ENCODE results near the gene CD46. TPM values are rescaled to one million over a fixed set of nuclear protein-coding genes. Genes with fewer than 3 reads are reported as not detected.
"Not testable (repeated sequence)": the region's sequence is repeated elsewhere in the genome, so short reads cannot be mapped to it uniquely, and the experiment has no call there.

CD46 gene
- polyA plus RNA-seq, 1 donor from 2014 or later = 393 TPM

DNA sequence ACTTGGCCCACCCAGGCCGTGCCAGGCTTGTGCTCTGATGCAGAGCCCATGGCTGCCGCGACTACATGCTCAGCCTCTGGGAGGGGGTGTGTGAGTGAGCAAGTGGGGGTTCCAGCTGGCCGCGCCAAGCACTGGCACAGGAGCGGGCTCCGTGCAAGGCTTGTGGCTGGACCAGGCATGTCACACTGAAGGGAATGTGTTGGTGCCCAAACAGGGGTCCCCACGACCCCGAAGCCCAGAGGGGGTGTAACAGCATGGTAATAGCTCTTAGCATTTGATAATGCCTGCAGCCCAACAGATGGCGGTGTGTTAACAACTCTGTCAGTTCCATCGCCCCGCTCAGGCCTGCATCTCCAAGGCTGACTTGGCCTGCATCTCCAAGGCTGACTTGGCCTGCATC, 38.3 kb upstream of the CD46 start:
- H3F3A ChIP-seq (ENCODE audit: insufficient read depth, low read length, poor library complexity, severe bottlenecking) = no peaks in the 10 kb centered on the region
- no peaks in the 10 kb centered on the region for H3K27me3 ChIP-seq (ENCODE audit: insufficient read depth, low read depth, low read length)
- no peak overlapping the region for H3K27ac ChIP-seq (ENCODE audit: low read length)
- H3K9ac ChIP-seq (ENCODE audit: low read length) = no peak overlapping the region
- no peaks in the 10 kb centered on the region for H4K20me1 ChIP-seq (ENCODE audit: insufficient read depth)
- no peak overlapping the region for H3K4me2 ChIP-seq (ENCODE audit: low read length)
- no peaks in the 10 kb centered on the region for H3K79me2 ChIP-seq (replicated peaks; ENCODE audit: insufficient read depth, low read length)
- H3K9me2 ChIP-seq (ENCODE audit: insufficient read depth, low read length) = no peaks in the 10 kb centered on the region
- H3K9me3 ChIP-seq (ENCODE audit: low read length) = no peaks in the 10 kb centered on the region
- no peak overlapping the region for H3K4me3 ChIP-seq (ENCODE audit: low read length)
- TF ChIP-seq EZH2 (IDR thresholded peaks at IDR 0.05; ENCODE audit: borderline replicate concordance, insufficient read depth, low read length, poor library complexity, severe bottlenecking) (no peak), POLR2AphosphoS5 (IDR thresholded peaks at IDR 0.05) (no peak), RAD21 (conservative IDR thresholded peaks at IDR 0.05) (no peak), EP300 (conservative IDR thresholded peaks at IDR 0.05; ENCODE audit: poor library complexity, severe bottlenecking) (no peak), SMC3 (conservative IDR thresholded peaks at IDR 0.05; ENCODE audit: poor library complexity) (no peak), MXI1 (conservative IDR thresholded peaks at IDR 0.05; ENCODE audit: poor library complexity, severe bottlenecking) (no peak), TAF1 (IDR thresholded peaks at IDR 0.05; ENCODE audit: low read depth) (no peak)
- TF ChIP-seq, protein P1, sequence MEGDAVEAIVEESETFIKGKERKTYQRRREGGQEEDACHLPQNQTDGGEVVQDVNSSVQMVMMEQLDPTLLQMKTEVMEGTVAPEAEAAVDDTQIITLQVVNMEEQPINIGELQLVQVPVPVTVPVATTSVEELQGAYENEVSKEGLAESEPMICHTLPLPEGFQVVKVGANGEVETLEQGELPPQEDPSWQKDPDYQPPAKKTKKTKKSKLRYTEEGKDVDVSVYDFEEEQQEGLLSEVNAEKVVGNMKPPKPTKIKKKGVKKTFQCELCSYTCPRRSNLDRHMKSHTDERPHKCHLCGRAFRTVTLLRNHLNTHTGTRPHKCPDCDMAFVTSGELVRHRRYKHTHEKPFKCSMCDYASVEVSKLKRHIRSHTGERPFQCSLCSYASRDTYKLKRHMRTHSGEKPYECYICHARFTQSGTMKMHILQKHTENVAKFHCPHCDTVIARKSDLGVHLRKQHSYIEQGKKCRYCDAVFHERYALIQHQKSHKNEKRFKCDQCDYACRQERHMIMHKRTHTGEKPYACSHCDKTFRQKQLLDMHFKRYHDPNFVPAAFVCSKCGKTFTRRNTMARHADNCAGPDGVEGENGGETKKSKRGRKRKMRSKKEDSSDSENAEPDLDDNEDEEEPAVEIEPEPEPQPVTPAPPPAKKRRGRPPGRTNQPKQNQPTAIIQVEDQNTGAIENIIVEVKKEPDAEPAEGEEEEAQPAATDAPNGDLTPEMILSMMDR (IDR thresholded peaks at IDR 0.05; ENCODE audit: poor library complexity, severe bottlenecking) = no peak
- TF ChIP-seq, protein P2, sequence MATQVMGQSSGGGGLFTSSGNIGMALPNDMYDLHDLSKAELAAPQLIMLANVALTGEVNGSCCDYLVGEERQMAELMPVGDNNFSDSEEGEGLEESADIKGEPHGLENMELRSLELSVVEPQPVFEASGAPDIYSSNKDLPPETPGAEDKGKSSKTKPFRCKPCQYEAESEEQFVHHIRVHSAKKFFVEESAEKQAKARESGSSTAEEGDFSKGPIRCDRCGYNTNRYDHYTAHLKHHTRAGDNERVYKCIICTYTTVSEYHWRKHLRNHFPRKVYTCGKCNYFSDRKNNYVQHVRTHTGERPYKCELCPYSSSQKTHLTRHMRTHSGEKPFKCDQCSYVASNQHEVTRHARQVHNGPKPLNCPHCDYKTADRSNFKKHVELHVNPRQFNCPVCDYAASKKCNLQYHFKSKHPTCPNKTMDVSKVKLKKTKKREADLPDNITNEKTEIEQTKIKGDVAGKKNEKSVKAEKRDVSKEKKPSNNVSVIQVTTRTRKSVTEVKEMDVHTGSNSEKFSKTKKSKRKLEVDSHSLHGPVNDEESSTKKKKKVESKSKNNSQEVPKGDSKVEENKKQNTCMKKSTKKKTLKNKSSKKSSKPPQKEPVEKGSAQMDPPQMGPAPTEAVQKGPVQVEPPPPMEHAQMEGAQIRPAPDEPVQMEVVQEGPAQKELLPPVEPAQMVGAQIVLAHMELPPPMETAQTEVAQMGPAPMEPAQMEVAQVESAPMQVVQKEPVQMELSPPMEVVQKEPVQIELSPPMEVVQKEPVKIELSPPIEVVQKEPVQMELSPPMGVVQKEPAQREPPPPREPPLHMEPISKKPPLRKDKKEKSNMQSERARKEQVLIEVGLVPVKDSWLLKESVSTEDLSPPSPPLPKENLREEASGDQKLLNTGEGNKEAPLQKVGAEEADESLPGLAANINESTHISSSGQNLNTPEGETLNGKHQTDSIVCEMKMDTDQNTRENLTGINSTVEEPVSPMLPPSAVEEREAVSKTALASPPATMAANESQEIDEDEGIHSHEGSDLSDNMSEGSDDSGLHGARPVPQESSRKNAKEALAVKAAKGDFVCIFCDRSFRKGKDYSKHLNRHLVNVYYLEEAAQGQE (IDR thresholded peaks at IDR 0.05; ENCODE audit: borderline replicate concordance) = no peak
- H2AFZ ChIP-seq (ENCODE audit: low read depth, low read length) = no peak overlapping the region
- H3K36me3 ChIP-seq (ENCODE audit: insufficient read depth, low read length) = no peaks in the 10 kb centered on the region

DNA sequence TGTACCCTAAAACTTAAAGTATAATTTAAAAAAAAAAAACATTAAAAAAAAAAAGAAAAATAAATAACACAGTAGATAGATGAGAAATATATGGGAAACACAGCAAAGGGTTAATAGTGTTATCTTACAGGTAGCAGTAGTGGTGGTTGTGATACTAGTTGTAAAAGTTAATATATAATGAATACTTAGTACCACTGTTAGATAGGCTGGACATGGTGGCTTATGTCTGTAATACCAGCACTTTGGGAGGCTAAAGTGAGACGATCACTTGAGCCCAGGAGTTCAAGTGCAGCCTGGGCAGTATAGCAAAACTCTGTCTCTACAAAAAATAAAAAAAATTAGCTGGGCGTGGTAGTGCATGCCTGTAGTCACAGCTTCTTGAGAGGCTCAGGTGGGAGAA, 32.6 kb upstream of the CD46 start:
- Histone ChIP-seq H3K9ac (ENCODE audit: low read length) (no peak overlapping the region), H3K36me3 (ENCODE audit: insufficient read depth, low read length) (no peaks in the 10 kb centered on the region), H3K9me3 (ENCODE audit: low read length) (no peaks in the 10 kb centered on the region), H3K79me2 (replicated peaks; ENCODE audit: insufficient read depth, low read length) (no peaks in the 10 kb centered on the region), H3K4me2 (ENCODE audit: low read length) (no peak overlapping the region), H3K27ac (ENCODE audit: low read length) (no peak overlapping the region), H2AFZ (ENCODE audit: low read depth, low read length) (no peak overlapping the region), H3K4me3 (ENCODE audit: low read length) (no peak overlapping the region), H3K9me2 (ENCODE audit: insufficient read depth, low read length) (no peaks in the 10 kb centered on the region), H3F3A (ENCODE audit: insufficient read depth, low read length, poor library complexity, severe bottlenecking) (no peaks in the 10 kb centered on the region), H3K27me3 (ENCODE audit: insufficient read depth, low read depth, low read length) (no peaks in the 10 kb centered on the region), H4K20me1 (ENCODE audit: insufficient read depth) (no peaks in the 10 kb centered on the region)
- TF ChIP-seq EP300 (conservative IDR thresholded peaks at IDR 0.05; ENCODE audit: poor library complexity, severe bottlenecking) = no peak
- TF ChIP-seq, protein P1 (IDR thresholded peaks at IDR 0.05; ENCODE audit: poor library complexity, severe bottlenecking) = no peak
- TF ChIP-seq, protein P2 (IDR thresholded peaks at IDR 0.05; ENCODE audit: borderline replicate concordance) = no peak
- TF ChIP-seq SMC3 (conservative IDR thresholded peaks at IDR 0.05; ENCODE audit: poor library complexity) = no peak
- TF ChIP-seq RAD21 (conservative IDR thresholded peaks at IDR 0.05) = no peak
- TF ChIP-seq MXI1 (conservative IDR thresholded peaks at IDR 0.05; ENCODE audit: poor library complexity, severe bottlenecking) = no peak
- no peak for TF ChIP-seq EZH2 (IDR thresholded peaks at IDR 0.05; ENCODE audit: borderline replicate concordance, insufficient read depth, low read length, poor library complexity, severe bottlenecking)

DNA sequence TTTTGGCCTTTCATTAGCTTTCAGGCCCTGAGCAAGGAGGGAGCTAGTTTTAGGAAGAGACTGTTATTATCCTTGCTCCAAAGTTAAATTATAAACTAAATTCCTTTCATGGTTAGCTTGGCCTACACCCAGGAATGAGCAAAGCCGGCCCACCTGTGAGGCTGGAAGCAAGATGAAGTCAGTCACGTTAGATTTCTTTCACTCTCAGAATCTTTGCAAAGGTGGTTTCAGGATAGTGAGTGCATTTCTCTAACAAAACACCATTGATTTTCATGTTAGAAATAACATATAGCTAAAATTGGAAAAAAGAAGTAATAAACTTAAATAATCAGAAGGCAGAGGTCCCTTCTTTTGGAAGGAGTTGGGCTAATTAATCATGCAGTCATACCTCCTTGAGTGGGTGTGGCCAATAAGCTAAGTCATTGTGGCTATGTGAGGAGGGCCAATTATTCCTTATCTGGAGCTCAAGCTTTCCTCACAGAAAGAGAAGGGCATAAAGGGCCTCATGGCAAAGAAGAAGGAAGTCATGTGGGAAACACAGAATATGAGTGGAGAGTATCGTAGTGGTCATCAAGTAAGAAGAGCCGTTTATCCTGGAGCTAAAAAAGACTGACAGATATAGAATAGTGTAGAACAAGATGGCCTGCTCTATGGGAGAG, 23.5 kb upstream of the CD46 start:
- H3K27ac ChIP-seq (ENCODE audit: low read length); H3K9ac ChIP-seq (ENCODE audit: low read length); H3K4me3 ChIP-seq (ENCODE audit: low read length); H3K9me3 ChIP-seq (ENCODE audit: low read length); H2AFZ ChIP-seq (ENCODE audit: low read depth, low read length); H3F3A ChIP-seq (ENCODE audit: insufficient read depth, low read length, poor library complexity, severe bottlenecking); H3K79me2 ChIP-seq (replicated peaks; ENCODE audit: insufficient read depth, low read length); H3K27me3 ChIP-seq (ENCODE audit: insufficient read depth, low read depth, low read length); H3K4me2 ChIP-seq (ENCODE audit: low read length); H3K36me3 ChIP-seq (ENCODE audit: insufficient read depth, low read length); H3K9me2 ChIP-seq (ENCODE audit: insufficient read depth, low read length); H4K20me1 ChIP-seq (ENCODE audit: insufficient read depth): not testable (repeated sequence)

All from neural cell (in vitro differentiated cells).